Activated CD8-positive, alpha-beta memory T cell treated with anti-CD3 and anti-CD28 coated beads for 48 hours (primary cell): ENCODE measurements around the gene UTP25.
A peak's percentile ranks its signal among the peaks of the same experiment; 100 is the strongest.

Source experiments
- DNase-seq, 3 experiments: peaks; one replicate each; pipeline ENCODE4 v3.0.0-alpha.2; 2020; ENCODE audit warnings: low read depth in 2 of 3, low spot score in 2 of 3

The UTP25 gene

DNA sequence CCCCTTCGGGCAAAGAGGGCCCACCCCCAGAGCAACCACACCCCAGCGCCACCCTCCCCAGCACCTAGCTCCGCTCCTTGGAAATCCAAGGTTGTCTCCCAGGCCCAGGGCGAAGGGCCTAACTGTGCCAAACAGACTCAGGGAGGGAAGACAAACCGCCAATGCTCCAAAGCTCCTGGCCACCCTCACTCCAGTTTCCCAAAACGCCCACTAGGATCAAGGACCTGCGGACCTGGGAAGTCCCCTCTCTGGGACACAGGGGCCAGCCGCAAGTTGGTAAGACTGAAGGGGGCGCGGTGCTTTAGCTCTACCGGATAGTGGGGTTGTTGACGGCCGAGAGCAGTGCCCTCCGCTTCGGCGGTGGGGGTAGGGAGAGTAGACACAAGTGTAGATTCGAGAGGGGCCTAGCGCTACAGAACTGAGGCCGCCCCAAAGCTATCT, 22.4 kb upstream of the UTP25 start:
- no peak for DNase-seq

DNA sequence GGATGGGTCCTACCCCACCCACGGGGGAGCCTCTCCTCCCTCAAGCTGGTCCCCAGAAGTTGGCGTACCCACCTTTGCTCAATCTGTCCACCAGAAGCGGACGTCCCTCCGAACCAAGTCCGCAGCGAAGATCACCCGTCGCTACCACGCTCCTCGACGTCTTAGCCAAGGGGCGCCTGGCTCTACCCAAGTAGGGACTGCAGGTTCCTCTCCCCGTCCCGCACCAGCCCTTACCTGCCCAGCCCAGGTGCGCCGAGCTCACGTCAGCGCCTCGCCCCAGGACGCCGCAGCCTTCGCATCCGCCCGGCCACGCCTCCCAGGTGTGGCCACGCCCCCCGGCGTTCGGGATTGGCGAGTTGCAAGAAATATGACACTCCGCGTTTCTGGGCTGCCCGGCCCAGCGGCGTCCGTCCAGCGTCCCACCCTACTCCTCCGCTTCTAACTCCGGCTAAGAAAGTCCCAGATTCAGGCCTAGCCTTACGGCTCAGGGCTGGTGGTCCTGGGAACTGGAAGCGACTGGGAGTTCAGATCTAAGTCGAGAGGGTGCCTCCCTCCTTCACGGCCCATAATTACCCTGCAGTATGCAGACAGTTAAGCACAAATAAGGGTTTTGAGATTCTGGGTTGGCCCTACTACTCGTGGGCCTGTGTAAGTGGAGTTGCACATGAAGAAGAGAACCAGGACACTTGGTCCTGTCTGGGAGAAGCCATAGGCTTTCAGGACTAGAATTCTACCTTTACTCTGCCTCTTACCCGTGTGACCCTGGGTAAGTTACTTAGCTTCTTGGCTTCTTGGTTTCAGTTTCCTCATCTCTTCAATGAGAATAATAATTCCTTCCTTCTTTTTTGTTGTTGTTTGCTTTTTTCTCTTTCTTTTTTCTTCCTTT, 21.7 kb upstream of the UTP25 start, which contains the start of gene IRF6:
TSS of gene IRF6 (minus strand) at position 268 of the 886 bp plus-strand sequence. CDS start 4,729 bp downstream, outside the sequence.
- DNase-seq, result peak; percentile 28 to 50 (median 45)

DNA sequence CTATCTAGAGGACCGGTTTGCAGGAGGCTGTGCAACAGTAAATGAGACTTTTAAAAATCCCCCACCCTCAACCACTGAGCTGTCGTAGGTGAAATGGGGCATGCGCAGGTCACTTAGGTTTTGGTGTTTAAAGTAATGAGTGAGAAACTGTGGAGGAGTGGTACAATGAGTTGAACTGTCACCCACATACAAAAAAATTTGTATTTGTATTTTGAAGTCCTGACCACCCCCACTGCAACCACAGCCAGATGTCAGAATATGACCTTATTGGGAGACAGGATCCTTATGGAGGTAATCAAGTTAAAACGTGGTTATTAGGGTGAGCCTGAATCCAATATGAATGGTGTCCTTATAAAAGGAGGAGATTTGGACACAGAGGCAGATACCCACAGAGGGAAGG, 20.3 kb upstream of the UTP25 start:
- DNase-seq, result no peak

DNA sequence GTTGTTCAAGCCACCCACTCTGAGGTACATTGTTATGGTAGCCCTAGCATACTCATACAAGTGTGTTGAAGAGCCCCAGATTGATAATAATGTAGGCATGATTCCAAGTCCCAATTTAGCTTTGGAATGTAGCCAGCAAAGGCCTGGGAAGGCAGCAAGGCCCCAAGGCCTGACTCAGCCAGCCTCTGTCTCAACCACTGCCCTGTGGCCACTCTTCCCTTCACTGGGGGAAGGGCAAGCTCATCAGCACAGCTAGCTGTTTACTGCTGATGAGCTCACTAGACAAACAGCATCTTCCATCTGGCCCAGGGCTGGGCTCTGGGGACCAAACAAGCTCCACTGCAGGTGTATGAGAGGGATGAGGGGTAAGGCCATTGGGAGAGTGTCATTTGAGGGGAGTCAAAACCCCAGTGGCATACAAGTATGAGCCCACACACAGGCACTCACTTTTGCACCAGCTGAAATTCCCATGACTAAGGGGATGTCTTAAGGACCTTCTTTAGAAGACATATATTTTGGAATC, 19.7 kb upstream of the UTP25 start:
- DNase-seq, result no peak

DNA sequence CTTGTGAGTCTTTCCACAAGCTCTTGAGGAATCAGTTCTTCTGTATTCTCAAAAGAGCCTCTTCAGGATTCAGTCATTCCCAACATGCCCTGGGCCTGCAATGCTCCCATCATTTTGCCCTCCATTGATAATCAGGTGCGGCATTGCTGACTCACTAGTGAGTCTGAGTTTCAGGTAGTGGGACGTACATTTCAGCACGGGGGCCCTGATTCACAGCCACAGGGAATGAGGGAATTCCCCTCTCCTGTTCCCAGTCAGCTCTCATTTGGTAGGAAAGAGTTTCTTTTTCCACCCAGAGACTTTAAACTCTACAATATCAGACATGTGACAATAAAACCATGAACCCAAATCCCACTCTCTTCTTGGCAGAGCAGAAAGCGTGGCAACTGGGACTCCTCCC, 18.2 kb upstream of the UTP25 start:
- no peak for DNase-seq

DNA sequence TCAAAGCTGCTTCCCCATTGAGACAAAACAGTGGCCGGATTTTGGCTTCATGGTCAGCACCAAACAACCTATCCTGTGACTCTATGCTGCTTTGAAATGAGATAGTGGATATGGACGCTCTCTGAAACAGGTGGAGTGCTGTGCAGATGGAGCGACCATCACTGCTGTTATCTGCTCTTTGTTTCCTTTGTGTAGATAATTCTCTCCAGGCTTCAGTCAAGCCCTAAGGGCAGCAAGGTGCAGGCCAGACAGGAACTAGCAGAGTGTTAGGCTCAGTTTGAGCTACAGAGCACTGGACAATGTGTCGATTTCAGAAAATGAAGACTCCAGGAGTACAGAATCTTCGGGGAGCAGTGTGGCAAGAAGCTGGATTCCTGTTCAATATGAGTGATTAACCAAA, 17.0 kb upstream of the UTP25 start:
- no peak for DNase-seq

DNA sequence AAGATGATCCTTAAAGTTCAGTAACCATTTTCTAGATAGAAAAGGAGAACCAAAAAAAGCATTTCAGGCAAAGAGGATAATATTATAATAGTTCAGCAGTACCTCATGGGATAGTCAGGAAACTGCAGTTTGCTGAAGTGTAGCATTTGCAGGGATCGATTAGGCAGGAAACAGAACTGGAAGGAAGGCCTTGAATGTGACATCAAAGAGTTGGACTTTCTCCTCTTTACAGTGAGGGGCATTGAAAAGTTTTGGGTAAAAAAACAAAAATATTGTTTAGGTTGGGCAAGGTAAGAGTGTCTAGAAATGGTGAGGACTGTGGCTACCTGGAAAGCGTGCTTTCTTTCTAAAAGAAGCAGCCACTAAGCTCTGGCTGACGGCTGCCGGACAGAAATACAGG, 13.9 kb upstream of the UTP25 start:
- DNase-seq, result no peak

DNA sequence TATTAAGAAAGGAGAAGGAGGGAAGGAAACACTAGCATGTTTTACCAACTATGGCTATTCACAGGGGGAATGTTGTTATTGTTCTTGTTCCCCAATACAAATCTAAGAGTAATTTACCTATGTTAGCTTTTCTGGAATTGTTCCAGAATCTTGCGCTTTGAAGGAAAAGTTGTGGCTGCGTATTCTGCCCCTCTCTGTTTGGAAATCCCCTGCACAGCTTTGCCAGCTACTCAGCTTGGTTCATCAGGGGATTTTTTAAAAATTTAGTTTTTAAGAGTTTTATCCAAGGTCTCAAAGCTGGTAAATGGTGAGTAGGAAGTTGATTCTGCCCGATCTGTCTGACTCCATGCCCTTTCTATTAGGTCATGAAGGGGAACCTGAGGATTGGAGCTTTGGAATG, 12.3 kb upstream of the UTP25 start:
- no peak for DNase-seq

DNA sequence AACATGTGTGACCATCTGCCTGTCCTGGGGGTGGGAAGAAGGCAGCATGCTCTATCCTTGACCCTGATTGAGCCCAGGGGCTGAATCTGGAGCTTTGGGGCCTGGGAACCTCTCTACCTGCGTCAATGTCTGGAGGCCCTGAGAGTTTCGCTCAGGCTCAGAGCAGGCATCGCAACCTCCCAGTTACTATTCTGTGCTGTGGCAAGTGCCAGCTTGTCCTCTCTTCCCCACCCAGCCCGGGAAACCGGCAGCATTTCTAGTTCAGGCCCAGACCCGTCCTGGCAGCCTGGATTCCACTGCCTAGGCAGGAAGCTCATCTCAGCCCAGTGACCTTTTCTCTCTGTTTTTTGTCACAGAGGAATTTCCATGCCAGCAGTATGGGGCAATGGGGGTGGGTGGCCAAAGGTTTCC, 11.8 kb upstream of the UTP25 start:
- DNase-seq, result no peak

DNA sequence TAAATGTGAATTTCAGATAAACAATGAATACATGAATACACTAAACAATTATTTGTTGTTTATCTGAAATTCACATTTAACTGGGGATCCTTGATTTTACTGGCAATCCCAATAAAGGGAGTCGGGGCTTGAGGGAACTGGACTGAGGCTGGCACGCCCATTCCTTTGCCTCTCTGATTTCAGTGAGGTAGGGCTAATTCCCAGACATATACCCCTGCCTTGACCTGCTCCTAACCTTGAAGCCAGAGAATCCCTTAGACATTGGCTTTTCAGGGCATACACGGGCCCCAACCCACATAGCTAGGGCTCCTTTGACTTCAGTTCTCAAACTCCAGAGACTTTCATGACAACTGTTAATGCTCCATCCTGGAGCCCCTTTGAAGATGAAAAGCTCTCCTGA, 10.8 kb upstream of the UTP25 start:
- DNase-seq, result no peak

DNA sequence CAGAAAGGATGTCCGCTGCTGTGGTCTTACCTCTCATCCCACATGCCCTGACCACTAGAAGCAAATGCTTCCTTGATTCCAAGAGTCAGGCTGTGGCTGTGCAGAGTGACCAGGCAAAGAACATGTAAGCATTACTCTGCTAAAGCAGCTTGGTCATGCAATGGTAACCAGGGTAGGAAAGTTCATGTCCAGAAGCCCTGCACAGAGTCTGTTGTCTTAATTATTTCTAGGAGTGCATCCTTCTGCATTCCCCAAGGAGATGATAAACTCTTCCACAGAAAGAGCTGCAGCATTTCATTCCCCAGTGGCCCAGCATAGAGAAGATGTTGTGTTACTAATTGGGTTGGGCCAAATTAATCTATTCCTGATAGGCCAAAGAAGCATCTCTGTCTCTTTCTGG, 10.1 kb upstream of the UTP25 start:
- DNase-seq, result no peak

DNA sequence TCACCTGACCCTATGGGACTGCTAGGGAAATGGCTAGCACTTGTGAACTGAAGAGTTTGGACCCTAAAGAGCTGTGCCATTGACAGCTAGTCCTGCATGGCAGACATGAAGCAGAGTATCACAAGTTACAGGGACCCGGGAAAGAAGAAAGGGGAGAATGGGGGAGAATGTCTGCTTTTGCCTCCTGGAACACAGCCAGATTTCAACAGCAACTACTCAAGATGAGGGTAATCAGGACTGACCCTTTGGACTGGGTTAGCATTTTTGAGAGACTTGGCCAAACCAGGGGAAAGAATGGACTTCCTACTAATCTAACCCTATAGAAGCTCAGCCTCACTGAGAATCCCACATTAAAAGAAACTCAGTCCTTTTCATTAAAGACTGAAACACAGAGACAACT, 8.7 kb upstream of the UTP25 start:
- DNase-seq, result no peak

DNA sequence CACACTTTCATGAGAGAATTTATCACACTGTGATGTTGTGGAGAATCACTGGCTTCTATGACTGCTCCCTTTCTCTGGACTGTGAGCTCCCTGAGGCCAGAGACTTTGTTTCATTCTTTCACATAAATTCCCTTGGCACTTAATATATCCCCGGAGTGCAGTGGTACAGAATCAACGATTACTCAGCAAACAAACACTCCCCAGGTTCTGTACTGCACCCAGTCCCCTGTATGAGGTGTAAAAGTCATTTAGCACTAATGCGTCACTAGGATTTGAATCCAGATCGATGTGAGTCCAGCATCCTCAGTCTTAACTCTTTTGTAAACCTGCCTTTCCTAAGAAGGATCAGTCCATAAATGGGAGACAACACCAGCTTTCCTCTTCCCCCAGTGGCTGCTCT, 6.8 kb upstream of the UTP25 start:
- no peak for DNase-seq

DNA sequence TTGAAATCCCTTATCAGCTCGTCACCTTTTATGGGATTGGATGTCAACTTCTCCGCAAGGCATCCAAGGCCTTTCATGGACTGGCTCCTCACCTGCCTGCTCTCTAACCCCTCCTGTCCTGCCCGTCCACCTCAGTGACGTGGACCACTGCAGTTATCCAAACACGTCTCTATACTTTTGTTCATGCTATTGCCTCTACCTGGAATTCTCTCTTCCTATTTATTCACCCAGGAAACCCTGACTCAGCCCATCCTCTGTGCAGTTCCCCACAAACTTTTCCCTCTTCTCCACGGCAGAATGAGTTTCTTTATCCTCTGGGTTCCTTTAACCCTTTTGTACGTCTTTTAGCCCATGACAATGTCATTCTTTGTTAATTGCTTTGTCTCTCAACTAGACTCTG, 5.1 kb upstream of the UTP25 start:
- no peak for DNase-seq

DNA sequence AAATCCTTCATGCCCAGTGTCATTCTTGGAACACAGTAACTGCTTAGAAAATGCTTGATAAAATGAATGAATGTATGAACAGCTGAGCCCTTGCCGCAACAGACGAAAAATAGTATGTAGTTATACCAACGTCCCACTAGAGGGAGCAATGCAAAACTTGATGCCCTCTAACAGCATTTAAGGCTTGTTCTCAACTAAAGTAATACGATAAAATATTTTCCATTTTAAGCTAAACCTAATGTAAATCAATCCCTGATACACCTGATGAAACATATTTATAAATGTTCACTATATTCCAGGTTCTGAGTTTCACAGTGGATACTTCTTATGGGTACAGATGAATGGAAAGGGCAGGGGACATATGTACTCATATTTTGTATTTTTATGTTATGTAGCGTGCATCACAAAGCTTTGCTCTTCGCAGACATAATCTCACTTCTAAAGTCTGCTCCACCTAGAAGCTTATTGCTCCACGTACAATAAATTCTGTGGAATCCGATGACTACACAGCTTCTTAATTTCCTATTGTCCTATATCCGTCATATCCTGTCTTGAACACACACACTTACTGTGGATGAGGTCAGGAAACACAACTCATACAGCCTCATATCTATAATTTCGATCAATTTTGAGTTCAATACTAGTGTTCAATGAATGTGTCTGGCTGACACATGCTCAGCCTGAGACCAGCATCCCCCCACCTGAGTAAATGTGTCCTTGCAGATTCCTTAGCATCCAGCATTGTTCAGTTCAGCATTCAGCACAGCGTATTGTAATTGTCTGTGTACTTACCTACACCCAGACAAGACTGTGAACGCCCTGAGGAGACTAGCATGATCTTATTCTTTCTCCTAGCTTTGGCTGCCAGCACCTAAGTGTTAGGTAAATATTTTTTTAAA, 4.4 kb upstream of the UTP25 start:
- no peak for DNase-seq

DNA sequence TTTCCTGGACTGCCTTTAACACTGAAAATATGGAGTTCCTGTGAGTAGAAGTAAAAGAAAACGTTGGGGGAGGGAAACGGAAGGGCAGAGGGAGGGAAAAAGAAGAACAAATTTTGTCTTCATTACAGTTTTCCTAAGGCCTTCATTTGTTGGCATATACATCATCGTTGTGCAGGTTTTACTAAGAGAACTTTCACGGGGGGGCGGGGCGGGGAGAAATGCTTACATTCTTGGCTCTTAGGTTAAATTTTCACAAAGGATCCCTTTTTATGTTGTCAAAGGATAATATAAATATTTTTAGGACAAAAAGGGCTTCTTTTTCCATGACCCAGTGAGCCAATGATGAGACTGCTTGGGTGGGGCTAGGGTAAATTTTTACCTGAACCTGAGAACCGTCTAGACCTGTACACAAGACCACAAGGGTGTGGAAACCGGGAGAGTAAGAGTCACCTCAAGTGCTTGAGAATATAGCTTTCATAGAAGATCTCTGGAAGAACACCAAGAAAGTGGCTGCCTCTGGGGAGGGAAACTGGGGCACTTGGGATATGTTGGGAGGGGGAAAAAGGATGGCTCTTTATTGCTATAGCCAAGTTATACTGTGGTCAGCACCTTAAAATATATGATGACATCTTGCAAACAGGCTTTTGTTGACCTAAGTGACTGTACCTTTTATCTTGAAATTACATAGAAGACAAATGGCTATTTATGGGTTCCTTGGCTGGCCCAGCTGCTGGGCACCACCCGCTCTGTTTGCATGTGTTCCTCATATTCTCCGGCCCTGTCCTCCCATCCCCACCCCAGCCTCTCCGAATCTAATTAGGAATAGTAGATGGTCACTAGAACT, 2.0 kb upstream of the UTP25 start:
- no peak for DNase-seq

DNA sequence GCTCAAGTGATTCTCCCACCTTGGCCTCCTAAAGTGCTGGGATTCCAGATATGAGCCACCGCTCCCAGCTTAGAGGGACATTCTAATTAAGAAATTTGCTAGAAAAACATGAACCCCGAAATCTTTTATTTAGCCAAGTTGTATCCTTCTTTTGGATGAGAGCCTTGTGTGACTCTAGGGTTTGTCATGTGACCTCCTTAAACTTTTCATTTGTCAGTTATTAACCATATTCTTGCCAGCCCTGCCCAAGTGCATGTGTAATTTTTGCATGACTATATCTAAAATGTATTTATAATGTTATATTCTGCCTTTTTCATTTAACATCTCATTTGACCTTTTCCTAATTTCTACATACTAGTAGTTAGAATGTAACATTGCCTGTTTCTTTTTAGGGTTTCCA, 1.9 kb downstream of the UTP25 start:
- DNase-seq, result no peak

DNA sequence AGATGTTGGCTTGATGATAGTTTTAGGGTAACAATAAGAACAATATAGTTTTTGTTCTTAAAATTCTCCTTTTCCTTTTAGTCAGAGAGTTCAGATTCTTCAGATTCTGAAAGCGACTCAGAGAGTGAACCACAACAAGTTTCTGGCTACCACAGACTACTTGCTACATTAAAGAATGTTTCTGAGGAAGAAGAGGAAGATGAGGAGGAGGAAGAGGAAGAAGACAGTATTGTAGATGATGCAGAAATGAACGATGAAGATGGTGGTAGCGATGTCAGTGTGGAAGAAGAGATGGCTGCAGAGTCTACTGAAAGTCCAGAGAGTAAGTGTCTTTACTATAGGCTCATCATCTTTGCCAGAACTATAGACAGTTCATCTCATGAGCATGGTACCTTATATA, 3.0 kb downstream of the UTP25 start:
- no peak for DNase-seq

DNA sequence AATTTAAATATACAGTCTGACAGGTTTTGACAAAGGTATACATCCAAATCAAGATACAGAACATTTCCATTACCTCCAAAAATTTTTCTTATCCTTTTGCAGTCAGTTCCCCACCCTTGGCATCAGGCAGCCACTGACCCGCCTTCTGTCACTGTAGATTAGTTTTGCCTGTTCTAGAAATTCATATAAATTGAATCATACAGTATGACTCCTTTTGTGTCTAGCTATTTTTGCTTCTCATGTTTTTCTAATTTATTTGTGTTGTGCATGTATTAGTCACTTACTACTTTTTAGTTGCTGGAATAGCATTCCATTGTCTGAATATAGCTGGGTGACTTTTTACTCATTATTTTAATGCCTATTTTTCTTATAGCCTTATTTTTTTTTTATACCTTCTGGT, 3.8 kb downstream of the UTP25 start:
- DNase-seq, result no peak

DNA sequence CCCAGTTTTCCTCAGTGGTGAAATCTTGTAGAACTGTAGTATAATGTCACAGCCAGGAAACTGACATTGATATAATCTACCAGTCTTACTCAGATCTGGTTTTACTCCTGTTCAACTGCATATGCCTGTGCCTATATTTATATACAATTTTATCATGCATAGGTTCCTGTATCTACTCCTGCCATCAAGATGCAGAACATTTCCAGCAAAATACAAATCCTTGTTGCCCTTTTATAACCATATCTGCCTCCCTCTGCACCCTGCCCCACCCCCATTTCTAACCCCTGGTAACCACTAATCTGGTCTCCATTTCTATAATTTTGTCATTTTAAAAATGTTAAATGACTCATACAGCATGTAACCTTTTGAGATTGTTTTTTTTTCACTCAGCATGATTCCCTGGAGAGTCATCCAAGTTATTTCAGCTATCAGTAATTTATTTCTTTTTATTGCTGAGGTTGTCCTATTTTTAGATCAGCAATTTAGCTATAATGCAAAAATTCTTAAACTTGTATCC, 8.1 kb downstream of the UTP25 start:
- no peak for DNase-seq

DNA sequence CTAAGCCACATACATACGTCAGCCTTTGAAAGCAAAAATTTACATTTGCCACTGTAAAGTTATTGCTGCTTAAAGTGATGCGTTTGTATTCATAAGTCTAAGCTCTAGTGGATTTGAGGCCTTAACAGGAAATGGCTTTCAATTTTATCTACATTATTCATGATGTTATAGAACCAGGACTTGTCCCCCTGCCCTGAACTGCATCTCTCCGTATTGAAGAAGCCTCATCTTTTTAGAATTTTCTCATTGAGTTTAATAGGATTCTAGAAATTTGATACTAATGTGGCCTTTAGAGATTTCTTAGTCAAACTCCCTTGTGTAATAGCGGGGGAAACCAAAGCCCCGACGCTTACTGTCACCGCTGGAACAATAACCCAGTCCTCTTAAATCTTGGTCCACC, 9.9 kb downstream of the UTP25 start:
- DNase-seq, result no peak
